Right lobe of liver (tissue), 4 donors: ENCODE measurements around the gene POLN.

Experiments
- POLR2A ChIP-seq: fragments of 450-650 bp; IDR thresholded peaks from one replicate; pipeline ENCODE4 v1.6.1; 2017; ENCODE audit warnings: antibody characterized with exemption, mild to moderate bottlenecking
- TF ChIP-seq, protein P1 (sequence below), 4 donors: fragments of 200-600 bp in 3 of 4; fragments of 450-650 bp in 1 of 4; IDR thresholded peaks; one replicate each; pipeline versions ENCODE4 v1.5.1 to v1.8.0; 2016 to 2022; ENCODE audit warnings: antibody characterized with exemption in 4 of 4, mild to moderate bottlenecking in 2 of 4
- donor health status: DM: no; HTN: no; CAD: no.
- donor health status: DM: no; HTN: no; CAD: no.
- donor health status: DM: no; HTN: yes; CAD: no.

DNA sequence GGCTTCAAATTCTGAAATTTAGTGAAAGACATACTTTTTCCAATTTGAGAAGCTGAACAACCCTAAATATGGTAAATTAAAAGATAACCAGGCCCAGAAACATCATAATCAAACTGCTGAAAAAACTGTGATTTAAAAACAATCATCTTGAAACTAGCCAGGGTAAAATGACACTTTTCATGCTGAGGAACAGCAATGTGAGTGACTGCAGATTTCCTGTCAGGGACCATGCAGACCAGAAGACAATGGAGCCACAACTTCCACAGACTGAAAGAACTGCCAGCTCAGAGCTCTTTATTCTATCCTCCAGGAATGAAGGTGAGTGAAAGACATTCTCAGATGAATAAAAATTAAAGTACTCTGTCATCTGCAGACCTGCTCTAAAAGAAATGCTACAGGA is 109.5 kb downstream of the POLN start:
- TF ChIP-seq, protein P1, sequence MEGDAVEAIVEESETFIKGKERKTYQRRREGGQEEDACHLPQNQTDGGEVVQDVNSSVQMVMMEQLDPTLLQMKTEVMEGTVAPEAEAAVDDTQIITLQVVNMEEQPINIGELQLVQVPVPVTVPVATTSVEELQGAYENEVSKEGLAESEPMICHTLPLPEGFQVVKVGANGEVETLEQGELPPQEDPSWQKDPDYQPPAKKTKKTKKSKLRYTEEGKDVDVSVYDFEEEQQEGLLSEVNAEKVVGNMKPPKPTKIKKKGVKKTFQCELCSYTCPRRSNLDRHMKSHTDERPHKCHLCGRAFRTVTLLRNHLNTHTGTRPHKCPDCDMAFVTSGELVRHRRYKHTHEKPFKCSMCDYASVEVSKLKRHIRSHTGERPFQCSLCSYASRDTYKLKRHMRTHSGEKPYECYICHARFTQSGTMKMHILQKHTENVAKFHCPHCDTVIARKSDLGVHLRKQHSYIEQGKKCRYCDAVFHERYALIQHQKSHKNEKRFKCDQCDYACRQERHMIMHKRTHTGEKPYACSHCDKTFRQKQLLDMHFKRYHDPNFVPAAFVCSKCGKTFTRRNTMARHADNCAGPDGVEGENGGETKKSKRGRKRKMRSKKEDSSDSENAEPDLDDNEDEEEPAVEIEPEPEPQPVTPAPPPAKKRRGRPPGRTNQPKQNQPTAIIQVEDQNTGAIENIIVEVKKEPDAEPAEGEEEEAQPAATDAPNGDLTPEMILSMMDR (IDR thresholded peaks at IDR 0.05): no peak
- no peak for TF ChIP-seq POLR2A
